A549 (cell line): Measurements from ENCODE around the gene SERPINE1. TPM values are rescaled to one million over a fixed set of nuclear protein-coding genes. Genes with fewer than 3 reads are reported as not detected.
A peak's percentile ranks its signal among the peaks of the same experiment; 100 is the strongest.

Source experiments
- ATAC-seq, 2 experiments: fragments of 200-7000 bp in 1 of 2; fragments of >200 bp in 1 of 2; cut with Nextera tagmentation in 1 of 2; cut with Tn5 transposase in 1 of 2; 3 replicates each; pipeline versions ENCODE4 v1.8.0 to v1.9.1; 2018 to 2020; ENCODE audit warnings: mild to moderate bottlenecking in 1 of 2, moderate library complexity in 1 of 2
- CTCF ChIA-PET: fragments of 300-600 bp; sonication (Branson Sonifier 250); formaldehyde crosslinking; extraction: SDS; loops from one replicate; lab custom pipeline; 2021; ENCODE audit warnings: antibody characterized with exemption, inconsistent platforms; lab: Yijun Ruan, JAX
- POLR2A ChIA-PET: fragments of 350-600 bp; formaldehyde crosslinking; extraction: SDS; loops from one replicate; lab custom pipeline; 2021; ENCODE audit warnings: antibody characterized with exemption, inconsistent platforms; lab: Yijun Ruan, JAX
- DNase-seq, 2 experiments: peaks; one replicate each; pipeline versions ENCODE4 v3.0.0 to v3.0.0-alpha.2; 2011 to 2016; ENCODE audit warnings: low read depth in 1 of 2, low spot score in 1 of 2
- FAIRE-seq: peaks from 2 replicates; lab custom pipeline; 2011; peaks lifted over from hg19 to GRCh38; lab: Jason Lieb, UNC
- H3K27ac ChIP-seq, 2 experiments: fragments of >200 bp; sonication (Bioruptor Twin); formaldehyde crosslinking; 3 replicates each; pipeline ENCODE4 v1.5.1; 2016 to 2017
- H3K4me1 ChIP-seq: fragments of >200 bp; sonication (Bioruptor Twin); formaldehyde crosslinking; 3 replicates; pipeline ENCODE4 v1.6.1; 2016
- H3K4me2 ChIP-seq: fragments of >200 bp; sonication (Bioruptor Twin); formaldehyde crosslinking; 3 replicates; pipeline ENCODE4 v1.6.1; 2016
- H3K4me3 ChIP-seq: fragments of >200 bp; sonication (Bioruptor Twin); formaldehyde crosslinking; 3 replicates; pipeline ENCODE4 v1.5.1; 2016
- H3K9me3 ChIP-seq: fragments of >200 bp; sonication (Bioruptor Twin); formaldehyde crosslinking; 3 replicates; pipeline ENCODE4 v1.6.1; 2016
- CBX2 ChIP-seq: fragments of 200-600 bp; sonication (generic); IDR thresholded peaks from 2 replicates; pipeline ENCODE4 v1.6.1; 2016; ENCODE audit warnings: low read depth, mild to moderate bottlenecking, borderline replicate concordance
- CHD4 ChIP-seq: fragments of 200-600 bp; sonication (generic); IDR thresholded peaks from 2 replicates; pipeline ENCODE4 v1.6.1; 2016; ENCODE audit warnings: antibody characterized with exemption, mild to moderate bottlenecking, borderline replicate concordance
- E2F6 ChIP-seq: IDR thresholded peaks from 2 replicates; pipeline ENCODE4 v1.6.1; 2012; ENCODE audit warnings: low read depth, borderline replicate concordance
- EP300 ChIP-seq, 2 experiments: fragments of >200 bp; sonication (Bioruptor Twin); formaldehyde crosslinking; IDR thresholded peaks; 2 replicates in 1 of 2; 3 replicates in 1 of 2; pipeline ENCODE4 v1.6.1; 2016 to 2017
- FOSB ChIP-seq: fragments of 250-450 bp; sonication (Bioruptor Pico); IDR thresholded peaks from 2 replicates; pipeline ENCODE4 v1.5.0; 2020; ENCODE audit warnings: mild to moderate bottlenecking, moderate library complexity
- FOXS1 ChIP-seq: fragments of 250-450 bp; sonication (Bioruptor Pico); IDR thresholded peaks from 2 replicates; pipeline ENCODE4 v1.5.0; 2020; ENCODE audit warnings: mild to moderate bottlenecking, moderate library complexity
- GATA3 ChIP-seq: IDR thresholded peaks from 2 replicates; pipeline ENCODE4 v1.6.1; 2012; ENCODE audit warnings: borderline replicate concordance
- HES2 ChIP-seq: fragments of >200 bp; sonication (Bioruptor Twin); formaldehyde crosslinking; IDR thresholded peaks from 2 replicates; pipeline ENCODE4 v1.6.1; 2016
- HOXA7 ChIP-seq: fragments of 250-450 bp; sonication (Bioruptor Pico); IDR thresholded peaks from 2 replicates; pipeline ENCODE4 v1.5.0; 2020; ENCODE audit warnings: mild to moderate bottlenecking, moderate library complexity
- HOXB5 ChIP-seq: fragments of 250-450 bp; sonication (Bioruptor Pico); IDR thresholded peaks from 2 replicates; pipeline ENCODE4 v1.5.0; 2020; ENCODE audit warnings: mild to moderate bottlenecking, moderate library complexity
- JUN ChIP-seq, 2 experiments: fragments of >200 bp; sonication (Bioruptor Twin); formaldehyde crosslinking; IDR thresholded peaks; 2 replicates in 1 of 2; 3 replicates in 1 of 2; pipeline ENCODE4 v1.6.1; 2016 to 2017
- KDM5A ChIP-seq: fragments of 200-600 bp; sonication (generic); IDR thresholded peaks from 2 replicates; pipeline ENCODE4 v1.6.1; 2016; ENCODE audit warnings: antibody characterized with exemption, mild to moderate bottlenecking
- MAFK ChIP-seq: fragments of 450-650 bp; IDR thresholded peaks from 2 replicates; pipeline ENCODE4 v1.6.1; 2014; ENCODE audit not compliant: partially characterized antibody
- MAX ChIP-seq: IDR thresholded peaks from 2 replicates; pipeline ENCODE4 v1.6.1; 2012
- MAZ ChIP-seq: fragments of 150-350 bp; IDR thresholded peaks from 2 replicates; pipeline ENCODE4 v1.6.1; 2014; ENCODE audit warnings: antibody characterized with exemption, low read depth, low read length, borderline replicate concordance
- NPAS2 ChIP-seq: fragments of 250-450 bp; sonication (Bioruptor Pico); IDR thresholded peaks from 2 replicates; pipeline ENCODE4 v1.8.0; 2022; ENCODE audit warnings: mild to moderate bottlenecking, moderate library complexity, borderline replicate concordance
- NR3C1 ChIP-seq: fragments of >200 bp; sonication (Bioruptor Twin); formaldehyde crosslinking; IDR thresholded peaks from 3 replicates; pipeline ENCODE4 v1.6.1; 2017
- PHF8 ChIP-seq: fragments of 200-600 bp; sonication (generic); IDR thresholded peaks from 2 replicates; pipeline ENCODE4 v1.6.1; 2016; ENCODE audit warnings: low read depth, mild to moderate bottlenecking, antibody characterized with exemption, moderate library complexity, borderline replicate concordance
- POLR2AphosphoS2 ChIP-seq: conservative IDR thresholded peaks from 2 replicates; pipeline ENCODE4 v1.6.1; 2012; ENCODE audit warnings: low read length, improper control_type of control experiment, inconsistent platforms
- RAD21 ChIP-seq, 2 experiments: fragments of >200 bp in 1 of 2; sonication (Bioruptor Twin) in 1 of 2; formaldehyde crosslinking in 1 of 2; IDR thresholded peaks in 1 of 2; conservative IDR thresholded peaks in 1 of 2; 2 replicates in 1 of 2; 3 replicates in 1 of 2; pipeline ENCODE4 v1.6.1; 2012 to 2018; ENCODE audit warnings: inconsistent platforms in 1 of 2
- RARB ChIP-seq: fragments of 250-450 bp; sonication (Bioruptor Pico); IDR thresholded peaks from 2 replicates; pipeline ENCODE4 v1.8.0; 2021; ENCODE audit warnings: mild to moderate bottlenecking, moderate library complexity
- RCOR1 ChIP-seq: fragments of 150-350 bp; IDR thresholded peaks from 2 replicates; pipeline ENCODE4 v1.6.1; 2014; ENCODE audit warnings: antibody characterized with exemption, low read length, low read depth
- RFX5 ChIP-seq: fragments of 450-650 bp; IDR thresholded peaks from 2 replicates; pipeline ENCODE4 v1.7.1; 2014; ENCODE audit warnings: antibody characterized with exemption, mild to moderate bottlenecking, moderate library complexity
- SREBF2 ChIP-seq: fragments of 450-650 bp; IDR thresholded peaks from 2 replicates; pipeline ENCODE4 v1.6.1; 2014; ENCODE audit warnings: mild to moderate bottlenecking, moderate library complexity
- TFCP2L1 ChIP-seq: fragments of 250-450 bp; sonication (Bioruptor Pico); IDR thresholded peaks from 2 replicates; pipeline ENCODE4 v1.5.0; 2021; ENCODE audit warnings: mild to moderate bottlenecking
- TP53 ChIP-seq: fragments of 250-450 bp; sonication (Bioruptor Pico); IDR thresholded peaks from 2 replicates; pipeline ENCODE4 v1.5.0; 2021; ENCODE audit warnings: mild to moderate bottlenecking, moderate library complexity
- ZC3H11A ChIP-seq: fragments of 450-650 bp; IDR thresholded peaks from 2 replicates; pipeline ENCODE4 v1.6.1; 2014; ENCODE audit warnings: antibody characterized with exemption, mild to moderate bottlenecking
- ZFP36 ChIP-seq: fragments of 450-650 bp; IDR thresholded peaks from 2 replicates; pipeline ENCODE4 v1.6.1; 2014; ENCODE audit warnings: borderline replicate concordance; ENCODE audit not compliant: partially characterized antibody
- ZNF302 ChIP-seq: fragments of 250-450 bp; sonication (Bioruptor Pico); IDR thresholded peaks from 2 replicates; pipeline ENCODE4 v1.9.0; 2021; ENCODE audit warnings: inconsistent platforms, mild to moderate bottlenecking, moderate library complexity
- ZSCAN20 ChIP-seq: fragments of 250-450 bp; sonication (Bioruptor Pico); IDR thresholded peaks from 2 replicates; pipeline ENCODE4 v1.8.0; 2022; ENCODE audit warnings: mild to moderate bottlenecking, moderate library complexity
- WGBS: methylation state at CpG from one replicate; pipeline ENCODE4 v1.1.6; 2017; ENCODE audit errors: missing lambda C conversion rate; 5-methylcytosine and 5-hydroxymethylcytosine counted together
- polyA plus RNA-seq, 4 experiments: library from polyadenylated mRNA; depleted of rRNA in 3 of 4; stranded (reverse); fragments of >200 nt; fragmentation: RNase III in 1 of 4; extraction: RNeasy Plus Mini Kit Qiagen cat#74134 plus additional on column Dnase treatment in 1 of 4; gene quantifications; 2 replicates in 3 of 4; 3 replicates in 1 of 4; pipeline ENCODE4 v1.2.3, GENCODE V29; 2011 to 2017
- TF ChIP-seq, protein P1 (sequence below): fragments of 450-650 bp; IDR thresholded peaks from 2 replicates; pipeline ENCODE4 v1.6.1; 2014; ENCODE audit warnings: antibody characterized with exemption
- TF ChIP-seq, protein P2 (sequence below): fragments of 250-450 bp; sonication (Bioruptor Pico); IDR thresholded peaks from 2 replicates; pipeline ENCODE4 v1.5.0; 2021; ENCODE audit warnings: mild to moderate bottlenecking, moderate library complexity, borderline replicate concordance

Gene SERPINE1
- polyA plus RNA-seq, 2 of the 4 experiments (the other 2 are of a cell fraction) = 286 to 355 TPM

DNA sequence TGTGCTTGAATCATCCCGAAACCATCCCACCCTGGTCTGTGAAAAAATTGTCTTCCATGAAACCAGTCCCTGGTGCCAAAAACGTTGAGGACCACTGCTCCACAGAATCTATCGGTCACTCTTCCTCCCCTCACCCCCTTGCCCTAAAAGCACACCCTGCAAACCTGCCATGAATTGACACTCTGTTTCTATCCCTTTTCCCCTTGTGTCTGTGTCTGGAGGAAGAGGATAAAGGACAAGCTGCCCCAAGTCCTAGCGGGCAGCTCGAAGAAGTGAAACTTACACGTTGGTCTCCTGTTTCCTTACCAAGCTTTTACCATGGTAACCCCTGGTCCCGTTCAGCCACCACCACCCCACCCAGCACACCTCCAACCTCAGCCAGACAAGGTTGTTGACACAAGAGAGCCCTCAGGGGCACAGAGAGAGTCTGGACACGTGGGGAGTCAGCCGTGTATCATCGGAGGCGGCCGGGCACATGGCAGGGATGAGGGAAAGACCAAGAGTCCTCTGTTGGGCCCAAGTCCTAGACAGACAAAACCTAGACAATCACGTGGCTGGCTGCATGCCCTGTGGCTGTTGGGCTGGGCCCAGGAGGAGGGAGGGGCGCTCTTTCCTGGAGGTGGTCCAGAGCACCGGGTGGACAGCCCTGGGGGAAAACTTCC lies 784 bp upstream of the SERPINE1 start (continued):
- no peak for TF ChIP-seq ZSCAN20 (CRISPR knock-in tag)
- TF ChIP-seq NPAS2 = peak; percentile 96
- peak; percentile 93 for TF ChIP-seq E2F6
- no peak for TF ChIP-seq MAZ
- TF ChIP-seq ZC3H11A = no peak

DNA sequence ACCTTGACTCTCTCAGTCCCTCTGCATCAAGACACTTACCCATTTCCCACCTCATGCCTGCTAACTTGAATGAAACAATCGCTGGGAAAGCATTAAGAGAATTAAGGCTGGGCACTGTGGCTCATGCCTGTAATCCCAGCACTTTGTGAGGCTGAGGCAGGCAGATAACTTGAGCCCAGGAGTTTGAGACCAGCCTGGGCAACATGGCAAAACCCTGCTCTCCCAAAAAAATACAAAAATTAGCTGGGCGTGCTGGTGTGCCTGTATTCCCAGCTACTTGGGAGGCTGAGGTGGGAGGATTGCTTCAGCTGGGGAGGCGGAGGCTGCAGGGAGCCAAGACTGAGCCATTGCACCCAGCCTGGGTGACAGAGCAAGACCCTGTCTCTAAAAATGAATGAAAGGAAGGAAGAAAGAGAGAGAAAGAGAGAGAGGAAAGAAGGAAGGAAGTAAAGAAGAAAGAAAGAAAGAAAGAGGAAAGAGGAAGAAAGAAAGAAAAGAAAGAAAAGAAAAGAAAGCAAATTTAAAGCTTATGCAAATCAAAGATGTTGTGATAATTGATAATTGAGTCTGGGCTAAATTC lies 646 bp downstream of the SERPINE1 start:
- 5% methylated on average over 3 of the region's 3 CpGs for WGBS
- peak overlapping the region; percentile 63 for H3K4me3 ChIP-seq
- TF ChIP-seq HES2 = no peak
- TF ChIP-seq FOXS1 (CRISPR knock-in tag) = no peak
- no peak for TF ChIP-seq ZNF302 (CRISPR knock-in tag)
- TF ChIP-seq NR3C1 = no peak
- TF ChIP-seq GATA3 = 0 out of 2 replicates have a peak, but pooled peaks have one; percentile 16
- no peak for TF ChIP-seq RAD21 (conservative IDR thresholded peaks at IDR 0.05 in 1 of 2, IDR thresholded peaks at IDR 0.05 in 1 of 2)
- no peak for TF ChIP-seq RFX5
- TF ChIP-seq ZSCAN20 (CRISPR knock-in tag) = no peak
- TF ChIP-seq CBX2 = no peak
- no peak for TF ChIP-seq KDM5A
- TF ChIP-seq, protein P1, sequence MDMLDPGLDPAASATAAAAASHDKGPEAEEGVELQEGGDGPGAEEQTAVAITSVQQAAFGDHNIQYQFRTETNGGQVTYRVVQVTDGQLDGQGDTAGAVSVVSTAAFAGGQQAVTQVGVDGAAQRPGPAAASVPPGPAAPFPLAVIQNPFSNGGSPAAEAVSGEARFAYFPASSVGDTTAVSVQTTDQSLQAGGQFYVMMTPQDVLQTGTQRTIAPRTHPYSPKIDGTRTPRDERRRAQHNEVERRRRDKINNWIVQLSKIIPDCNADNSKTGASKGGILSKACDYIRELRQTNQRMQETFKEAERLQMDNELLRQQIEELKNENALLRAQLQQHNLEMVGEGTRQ = 0 out of 2 replicates have a peak, but pooled peaks have one; percentile 17
- TF ChIP-seq CHD4 = no peak
- no peak for TF ChIP-seq PHF8
- TF ChIP-seq MAFK = no peak
- TF ChIP-seq RCOR1 = no peak
- TF ChIP-seq TP53 = no peak
- no peak for TF ChIP-seq ZC3H11A
- no peak for TF ChIP-seq ZFP36
- TF ChIP-seq TFCP2L1 (CRISPR knock-in tag) = 0 out of 2 replicates have a peak, but pooled peaks have one; percentile 13
- TF ChIP-seq MAX = no peak
- TF ChIP-seq POLR2AphosphoS2 = no peak
- peak; percentile 85; the same call in 1 of the 2 replicates for TF ChIP-seq HOXA7 (CRISPR knock-in tag)
- no peak; a peak in 2 of 5 replicates for TF ChIP-seq JUN (IDR thresholded peaks at IDR 0.05)
- no peak for TF ChIP-seq EP300 (IDR thresholded peaks at IDR 0.05)
- peak; percentile 63; the same call in 1 of the 2 replicates for TF ChIP-seq FOSB (CRISPR knock-in tag)
- TF ChIP-seq, protein P2, sequence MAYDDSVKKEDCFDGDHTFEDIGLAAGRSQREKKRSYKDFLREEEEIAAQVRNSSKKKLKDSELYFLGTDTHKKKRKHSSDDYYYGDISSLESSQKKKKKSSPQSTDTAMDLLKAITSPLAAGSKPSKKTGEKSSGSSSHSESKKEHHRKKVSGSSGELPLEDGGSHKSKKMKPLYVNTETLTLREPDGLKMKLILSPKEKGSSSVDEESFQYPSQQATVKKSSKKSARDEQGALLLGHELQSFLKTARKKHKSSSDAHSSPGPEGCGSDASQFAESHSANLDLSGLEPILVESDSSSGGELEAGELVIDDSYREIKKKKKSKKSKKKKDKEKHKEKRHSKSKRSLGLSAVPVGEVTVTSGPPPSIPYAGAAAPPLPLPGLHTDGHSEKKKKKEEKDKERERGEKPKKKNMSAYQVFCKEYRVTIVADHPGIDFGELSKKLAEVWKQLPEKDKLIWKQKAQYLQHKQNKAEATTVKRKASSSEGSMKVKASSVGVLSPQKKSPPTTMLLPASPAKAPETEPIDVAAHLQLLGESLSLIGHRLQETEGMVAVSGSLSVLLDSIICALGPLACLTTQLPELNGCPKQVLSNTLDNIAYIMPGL (CRISPR knock-in tag) = no peak
- no peak for TF ChIP-seq HOXB5 (CRISPR knock-in tag)
- TF ChIP-seq RARB = no peak
- TF ChIP-seq SREBF2 = no peak
- ChIA-PET CTCF (interaction anchor here (0.5 to 32.8 kb wide), 10 partner anchors 9 to 250 kb away, joined by 3 to 600 read pairs (median 4); no protein-coding TSS in a partner anchor), POLR2A (interaction anchor here (1.1 to 3.5 kb wide), 12 partner anchors 8 to 252 kb away, joined by 3 to 51 read pairs (median 7); partner anchors contain the start of genes SRRT, UFSP1 and VGF)
- H3K9me3 ChIP-seq = no peaks in the 10 kb centered on the region; the same call in 2 of the 3 replicates
- FAIRE-seq = no peak
- peak overlapping the region; percentile 94 for H3K4me2 ChIP-seq
- H3K27ac ChIP-seq = peak overlapping the region; percentile 94 to 95
- H3K4me1 ChIP-seq = peaks cover 79% of the 10 kb centered on the region
- ATAC-seq = no peak
- DNase-seq = no peak
